ENCODE data around the gene AACS.

- no peak for TF ChIP-seq SUZ12 (IDR thresholded peaks at IDR 0.05)
- TF ChIP-seq ARNT (IDR thresholded peaks at IDR 0.05), result no peak
- no peak for TF ChIP-seq SP1 (IDR thresholded peaks at IDR 0.05)
- no peak for TF ChIP-seq FOXM1 (IDR thresholded peaks at IDR 0.05; ENCODE audit: borderline replicate concordance)
- no peak for TF ChIP-seq NFRKB (IDR thresholded peaks at IDR 0.05)
- TF ChIP-seq TARDBP (IDR thresholded peaks at IDR 0.05), result no peak
- TF ChIP-seq FOXK2 (IDR thresholded peaks at IDR 0.05), result no peak
- no peak for TF ChIP-seq PKNOX1 (IDR thresholded peaks at IDR 0.05)
Observed at GRCh38 chr12:125025606-125026235, 39.5 kb upstream of the AACS start.
